HG03039 (cell line): ENCODE measurements around the gene GPR17.

ENCODE experiments used
- ATAC-seq: cut with Tn5 transposase; IDR thresholded peaks from one replicate; pipeline ENCODE4 v1.9.1; 2021; ENCODE audit warnings: mild to moderate bottlenecking, moderate library complexity; ENCODE audit not compliant: unreplicated experiment

GPR17 gene

DNA sequence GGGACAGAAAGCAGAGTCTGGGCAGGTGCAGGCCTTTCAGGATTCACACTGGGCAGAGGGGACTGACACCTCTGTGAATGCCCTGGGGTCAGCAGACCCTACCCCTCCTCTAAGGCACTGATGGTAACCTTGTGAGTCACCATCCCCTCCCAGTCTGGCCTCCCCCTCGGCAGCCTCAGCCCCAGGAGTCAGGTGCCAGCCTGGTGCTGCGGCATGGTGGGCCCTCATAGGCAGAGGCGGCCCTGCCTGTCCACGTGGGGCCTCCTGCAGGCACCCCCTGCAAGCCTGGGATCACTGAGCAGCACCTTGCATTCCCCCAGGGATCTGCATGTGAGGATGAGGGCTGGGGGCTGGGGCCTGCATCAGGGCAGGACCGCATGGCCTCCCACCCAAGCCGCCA lies 4.8 kb upstream of the GPR17 start:
- no peak for ATAC-seq

- ATAC-seq, result no peak
Observed at GRCh38 chr2:127641846-127642507, 4.0 kb upstream of the GPR17 start.

DNA sequence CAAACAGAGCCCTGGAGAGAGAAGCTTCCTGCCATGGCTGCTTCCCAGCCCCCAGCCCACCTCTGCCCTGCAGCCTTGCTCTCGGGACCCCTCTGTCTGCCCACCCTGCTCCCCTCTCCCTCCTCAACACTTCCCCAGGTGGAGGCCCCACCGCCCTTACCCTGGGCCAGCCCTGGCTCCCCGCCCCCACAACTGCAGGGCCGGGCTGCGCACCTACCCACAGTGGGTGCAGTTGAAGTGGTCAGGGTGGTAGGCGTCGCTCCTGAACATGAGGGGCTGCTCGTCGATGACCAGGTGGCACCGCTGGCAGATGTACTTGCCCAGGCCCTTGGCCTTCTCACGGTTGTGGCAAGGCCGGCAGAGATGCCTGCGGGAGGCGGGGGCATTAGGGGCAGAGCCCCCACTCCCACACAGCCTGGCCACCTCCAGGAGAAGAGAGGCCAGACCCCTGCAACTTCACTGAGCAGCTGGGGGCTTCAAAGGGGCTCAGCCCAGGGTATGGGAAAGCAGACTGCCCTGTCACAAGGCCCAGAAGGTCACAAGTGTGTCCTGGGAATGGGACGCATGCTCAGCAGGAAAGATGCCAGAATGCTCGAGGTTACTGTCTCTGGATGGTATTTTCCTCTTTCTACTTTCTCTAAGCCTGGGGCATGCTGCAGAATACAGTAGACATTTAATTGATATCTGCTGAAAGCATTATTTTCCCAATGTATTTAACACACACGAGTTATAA lies 3.1 kb upstream of the GPR17 start:
- no peak for ATAC-seq

- no peak for ATAC-seq
Observed at GRCh38 chr2:127643439-127644065, 2.4 kb upstream of the GPR17 start.

DNA sequence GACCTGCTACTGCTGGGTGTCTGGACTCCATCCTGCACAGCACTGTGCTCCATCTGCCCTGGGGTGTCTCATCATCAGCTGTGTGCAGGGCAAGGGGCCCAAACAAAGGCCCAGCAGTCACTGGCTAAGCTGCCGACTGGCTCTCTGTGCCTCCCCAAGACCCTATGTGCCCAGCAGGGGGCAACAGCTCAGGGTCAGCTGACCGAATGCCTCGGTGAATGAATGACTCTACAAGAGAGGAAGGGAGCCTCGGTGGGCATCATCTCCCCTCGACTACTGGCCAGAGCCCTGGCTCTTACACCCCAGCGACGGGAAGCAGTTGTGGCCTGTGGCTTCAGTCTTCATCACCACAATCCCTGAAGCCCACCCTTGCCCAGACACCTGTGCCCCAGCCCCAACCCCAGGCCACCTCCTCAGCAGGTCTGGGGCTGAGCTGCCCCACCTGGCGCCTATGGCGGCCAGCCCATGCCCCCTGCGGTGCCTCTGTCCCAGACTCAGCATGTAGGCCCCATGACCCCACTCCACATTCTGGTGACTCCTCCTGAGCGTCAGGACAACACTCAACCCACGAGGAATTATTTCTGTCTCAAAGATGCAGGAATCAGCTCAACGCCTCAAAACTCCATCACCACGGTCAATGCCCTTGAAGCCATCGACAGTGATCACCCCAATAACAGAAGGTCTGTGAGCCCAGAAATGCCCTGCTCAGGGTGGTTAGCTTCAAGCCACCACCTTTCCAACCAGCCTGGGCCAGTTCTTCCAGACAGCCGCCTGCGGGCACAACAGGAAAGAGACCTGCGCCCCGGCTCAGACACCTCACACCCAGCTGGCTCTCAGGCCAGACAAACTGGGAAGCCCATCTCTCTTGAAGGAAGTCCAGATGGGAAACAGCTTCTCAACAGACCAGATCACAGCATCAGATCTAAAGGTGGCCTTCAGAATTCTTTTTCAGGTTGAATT lies 1.6 kb upstream of the GPR17 start:
- ATAC-seq, result no peak

- no peak for ATAC-seq
Observed at GRCh38 chr2:127645026-127645394, 943 bp upstream of the GPR17 start.

GRCh38 chr2:127646487-127647241 lies 711 bp downstream of the GPR17 start:
- no peak for ATAC-seq

GRCh38 chr2:127647242-127648190 lies 1.6 kb downstream of the GPR17 start:
- no peak for ATAC-seq

GRCh38 chr2:127648321-127648720 lies 2.4 kb downstream of the GPR17 start:
- no peak for ATAC-seq

DNA sequence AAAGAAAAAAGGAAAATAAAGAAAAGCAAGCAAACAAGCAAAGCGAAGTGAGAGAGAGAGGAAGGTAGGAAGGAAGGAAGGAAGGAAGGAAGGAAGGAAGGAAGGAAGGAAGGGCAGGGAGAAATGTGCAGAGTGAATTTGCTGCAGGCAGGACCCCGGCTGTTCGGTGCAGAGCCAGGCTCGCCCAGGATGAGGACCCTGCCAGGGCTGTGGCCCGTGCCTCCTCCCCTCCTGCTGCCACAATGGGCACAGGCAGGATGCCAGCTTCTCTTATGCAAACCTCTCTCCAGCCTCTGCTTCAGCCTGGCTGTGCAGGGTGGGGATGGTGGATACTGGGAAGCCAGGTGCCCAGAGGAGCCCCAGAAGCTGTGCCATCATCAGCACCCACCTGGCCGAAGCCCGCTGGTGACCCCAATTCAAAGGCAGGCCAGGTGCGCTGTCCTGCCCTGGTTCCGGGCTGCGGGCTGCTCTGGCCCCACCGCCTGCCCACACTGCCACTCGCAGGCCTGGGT lies 3.2 kb downstream of the GPR17 start:
- no peak for ATAC-seq

DNA sequence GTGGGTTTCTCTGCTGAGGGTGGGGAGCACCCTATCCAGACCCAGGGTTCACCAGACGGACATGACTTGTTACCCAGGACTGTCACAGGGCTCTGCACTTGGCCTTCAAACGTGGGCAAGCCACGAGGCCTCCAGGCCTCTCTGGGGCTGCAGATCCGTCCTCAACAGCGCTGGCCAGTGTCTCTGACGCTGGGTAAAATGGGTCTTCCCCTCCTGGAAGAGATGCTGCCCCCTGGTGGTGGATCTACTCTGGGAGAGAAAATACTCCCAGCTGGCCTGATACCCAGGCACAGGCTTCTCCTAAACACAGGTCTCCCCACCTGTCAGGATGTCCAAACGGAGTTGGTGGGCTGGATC lies 3.7 kb downstream of the GPR17 start:
- ATAC-seq, result peak; percentile 49

- ATAC-seq, result no peak
Observed at GRCh38 chr2:127650041-127650784, 4.3 kb downstream of the GPR17 start.

DNA sequence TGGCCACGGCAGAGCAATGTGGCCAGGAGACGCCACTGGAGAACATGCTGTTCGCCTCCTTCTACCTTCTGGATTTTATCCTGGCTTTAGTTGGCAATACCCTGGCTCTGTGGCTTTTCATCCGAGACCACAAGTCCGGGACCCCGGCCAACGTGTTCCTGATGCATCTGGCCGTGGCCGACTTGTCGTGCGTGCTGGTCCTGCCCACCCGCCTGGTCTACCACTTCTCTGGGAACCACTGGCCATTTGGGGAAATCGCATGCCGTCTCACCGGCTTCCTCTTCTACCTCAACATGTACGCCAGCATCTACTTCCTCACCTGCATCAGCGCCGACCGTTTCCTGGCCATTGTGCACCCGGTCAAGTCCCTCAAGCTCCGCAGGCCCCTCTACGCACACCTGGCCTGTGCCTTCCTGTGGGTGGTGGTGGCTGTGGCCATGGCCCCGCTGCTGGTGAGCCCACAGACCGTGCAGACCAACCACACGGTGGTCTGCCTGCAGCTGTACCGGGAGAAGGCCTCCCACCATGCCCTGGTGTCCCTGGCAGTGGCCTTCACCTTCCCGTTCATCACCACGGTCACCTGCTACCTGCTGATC lies 4.9 kb downstream of the GPR17 start:
- no peak for ATAC-seq

GRCh38 chr2:127651381-127651809 lies 5.4 kb downstream of the GPR17 start:
- no peak for ATAC-seq

GRCh38 chr2:127651971-127652550 lies 6.1 kb downstream of the GPR17 start:
- no peak for ATAC-seq

DNA sequence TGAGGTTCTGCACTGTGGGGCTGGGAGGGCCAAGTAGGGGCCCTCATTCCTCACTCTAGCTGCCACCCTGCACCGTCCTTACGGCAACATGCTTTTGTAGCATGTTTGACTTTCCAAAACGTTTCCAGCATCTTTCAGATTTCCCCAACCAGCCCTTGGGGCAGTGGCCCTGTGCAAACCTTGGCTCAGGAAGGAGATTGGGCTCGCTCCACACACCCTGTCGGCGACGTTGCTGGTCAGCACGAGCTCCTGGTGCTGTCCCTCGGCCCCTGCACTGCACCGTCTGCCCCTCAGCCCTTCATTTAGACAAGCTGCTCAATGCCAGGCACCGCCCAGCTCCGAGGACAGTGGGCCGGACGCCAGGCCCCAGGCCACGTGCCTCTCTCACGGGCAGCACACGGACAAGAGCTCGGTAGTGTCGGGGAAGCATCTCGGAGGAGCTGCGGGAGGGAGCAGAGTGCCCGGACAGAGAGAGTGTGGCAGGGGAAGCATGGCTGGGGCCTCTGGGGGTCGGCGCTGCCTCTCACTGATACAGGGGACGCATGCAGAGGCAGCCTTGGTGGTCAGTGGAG lies 6.9 kb downstream of the GPR17 start:
- no peak for ATAC-seq

- ATAC-seq, result no peak
Observed at GRCh38 chr2:127653421-127654083, 7.6 kb downstream of the GPR17 start.
